Tibial nerve (tissue), 4 donors: ENCODE results near the gene NOS3. TPM values are rescaled to one million over a fixed set of nuclear protein-coding genes. Genes with fewer than 3 reads are reported as not detected.
A peak's percentile ranks its signal among the peaks of the same experiment; 100 is the strongest.

Source experiments
- DNase-seq, 2 donors: peaks; one replicate each; pipeline ENCODE4 v3.0.0-alpha.2; 2019; ENCODE audit warnings: low spot score in 2 of 2
- H3K27ac ChIP-seq, 4 donors: fragments of 200-600 bp; sonication (generic) in 3 of 4; one replicate each; pipeline ENCODE4 v1.5.1; 2017 to 2019; ENCODE audit warnings: mild to moderate bottlenecking in 1 of 4
- H3K27me3 ChIP-seq, 2 donors: fragments of 200-600 bp; sonication (generic) in 1 of 2; one replicate each; pipeline versions ENCODE4 v1.5.1 to v1.6.0; 2017 to 2019
- H3K36me3 ChIP-seq, 3 donors: fragments of 200-600 bp; sonication (generic); one replicate each; pipeline ENCODE4 v1.5.1; 2018 to 2019
- H3K4me1 ChIP-seq, 4 donors: fragments of 200-600 bp; sonication (generic) in 3 of 4; one replicate each; pipeline ENCODE4 v1.5.1; 2017 to 2019
- H3K4me3 ChIP-seq, 4 donors: fragments of 200-600 bp; sonication (generic) in 3 of 4; one replicate each; pipeline ENCODE4 v1.5.1; 2017 to 2019; ENCODE audit warnings: mild to moderate bottlenecking in 1 of 4, moderate library complexity in 1 of 4
- H3K9me3 ChIP-seq, 4 donors: fragments of 200-600 bp; sonication (generic) in 3 of 4; one replicate each; pipeline ENCODE4 v1.5.1; 2017 to 2019
- EP300 ChIP-seq, 2 donors: sonication (generic); formaldehyde crosslinking; IDR thresholded peaks; one replicate each; pipeline ENCODE4 v1.6.1; 2017; ENCODE audit warnings: antibody characterized with exemption in 2 of 2, mild to moderate bottlenecking in 1 of 2
- POLR2A ChIP-seq, 2 donors: fragments of 450-650 bp; IDR thresholded peaks; one replicate each; pipeline ENCODE4 v1.6.1; 2017; ENCODE audit warnings: antibody characterized with exemption in 2 of 2, mild to moderate bottlenecking in 2 of 2, moderate library complexity in 2 of 2
- WGBS, 2 donors: methylation state at CpG; one replicate each; pipeline ENCODE4 v1.1.5; 2018; 5-methylcytosine and 5-hydroxymethylcytosine counted together
- total RNA-seq, 4 donors: library from RNA; depleted of rRNA; stranded (reverse); fragments of >200 nt; gene quantifications; one replicate each; pipeline ENCODE4 v1.1.0, GENCODE V29; 2016
- TF ChIP-seq, protein P1 (sequence below), 5 experiments: fragments of 200-600 bp in 3 of 5; fragments of 450-650 bp in 2 of 5; sonication (generic) in 3 of 5; IDR thresholded peaks; one replicate each; pipeline ENCODE4 v1.5.1; 2016 to 2019; ENCODE audit warnings: antibody characterized with exemption in 5 of 5, mild to moderate bottlenecking in 3 of 5, moderate library complexity in 2 of 5

The NOS3 gene
- total RNA-seq, 4 donors from 2014 or later: 20.3 to 38.1 (median 23.8) TPM

DNA sequence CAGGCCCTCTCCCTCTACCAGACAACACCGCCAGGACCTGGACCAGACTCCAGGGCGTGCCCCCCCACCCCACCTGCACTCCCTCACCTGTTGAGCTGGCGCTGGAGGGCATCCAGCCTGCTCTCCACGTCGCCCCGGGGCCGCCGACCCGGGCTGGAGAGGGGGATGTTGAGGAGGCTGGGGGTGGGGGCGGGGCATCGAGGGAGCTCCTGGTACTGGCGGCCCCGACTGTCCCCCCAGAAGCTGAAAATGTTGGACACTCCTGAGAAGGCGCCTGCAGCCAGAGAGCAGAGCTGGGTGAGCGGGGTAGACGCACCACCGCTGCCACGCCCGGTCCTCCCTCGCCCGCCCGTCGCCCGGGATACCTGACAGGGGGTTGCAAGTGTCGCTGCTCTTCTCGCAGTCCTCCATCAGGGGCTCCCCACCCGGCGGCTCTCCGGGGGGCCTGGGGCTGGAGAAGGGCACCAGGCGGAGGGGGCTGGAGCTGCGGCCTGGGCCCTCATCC lies 43.5 kb upstream of the NOS3 start:
- TF ChIP-seq EP300 (IDR thresholded peaks at IDR 0.05) (no peak), POLR2A (IDR thresholded peaks at IDR 0.05) (no peak)
- TF ChIP-seq, protein P1, sequence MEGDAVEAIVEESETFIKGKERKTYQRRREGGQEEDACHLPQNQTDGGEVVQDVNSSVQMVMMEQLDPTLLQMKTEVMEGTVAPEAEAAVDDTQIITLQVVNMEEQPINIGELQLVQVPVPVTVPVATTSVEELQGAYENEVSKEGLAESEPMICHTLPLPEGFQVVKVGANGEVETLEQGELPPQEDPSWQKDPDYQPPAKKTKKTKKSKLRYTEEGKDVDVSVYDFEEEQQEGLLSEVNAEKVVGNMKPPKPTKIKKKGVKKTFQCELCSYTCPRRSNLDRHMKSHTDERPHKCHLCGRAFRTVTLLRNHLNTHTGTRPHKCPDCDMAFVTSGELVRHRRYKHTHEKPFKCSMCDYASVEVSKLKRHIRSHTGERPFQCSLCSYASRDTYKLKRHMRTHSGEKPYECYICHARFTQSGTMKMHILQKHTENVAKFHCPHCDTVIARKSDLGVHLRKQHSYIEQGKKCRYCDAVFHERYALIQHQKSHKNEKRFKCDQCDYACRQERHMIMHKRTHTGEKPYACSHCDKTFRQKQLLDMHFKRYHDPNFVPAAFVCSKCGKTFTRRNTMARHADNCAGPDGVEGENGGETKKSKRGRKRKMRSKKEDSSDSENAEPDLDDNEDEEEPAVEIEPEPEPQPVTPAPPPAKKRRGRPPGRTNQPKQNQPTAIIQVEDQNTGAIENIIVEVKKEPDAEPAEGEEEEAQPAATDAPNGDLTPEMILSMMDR (IDR thresholded peaks at IDR 0.05): no peak
- Histone ChIP-seq H3K9me3 (no peaks in the 10 kb centered on the region), H3K4me1 (peaks cover 0 to 24% (median 19%) of the 10 kb centered on the region in 4 donors), H3K4me3 (no peak overlapping the region), H3K27me3 (peaks cover 0 to 34% of the 10 kb centered on the region in 2 donors), H3K27ac (peak overlapping the region in 2 of 4 donors; percentile 36 to 90), H3K36me3 (no peaks in the 10 kb centered on the region)
- WGBS, 2 donors: 30 to 35% methylated on average over 19 to 28 of the region's 31 CpGs
- DNase-seq: no peak

DNA sequence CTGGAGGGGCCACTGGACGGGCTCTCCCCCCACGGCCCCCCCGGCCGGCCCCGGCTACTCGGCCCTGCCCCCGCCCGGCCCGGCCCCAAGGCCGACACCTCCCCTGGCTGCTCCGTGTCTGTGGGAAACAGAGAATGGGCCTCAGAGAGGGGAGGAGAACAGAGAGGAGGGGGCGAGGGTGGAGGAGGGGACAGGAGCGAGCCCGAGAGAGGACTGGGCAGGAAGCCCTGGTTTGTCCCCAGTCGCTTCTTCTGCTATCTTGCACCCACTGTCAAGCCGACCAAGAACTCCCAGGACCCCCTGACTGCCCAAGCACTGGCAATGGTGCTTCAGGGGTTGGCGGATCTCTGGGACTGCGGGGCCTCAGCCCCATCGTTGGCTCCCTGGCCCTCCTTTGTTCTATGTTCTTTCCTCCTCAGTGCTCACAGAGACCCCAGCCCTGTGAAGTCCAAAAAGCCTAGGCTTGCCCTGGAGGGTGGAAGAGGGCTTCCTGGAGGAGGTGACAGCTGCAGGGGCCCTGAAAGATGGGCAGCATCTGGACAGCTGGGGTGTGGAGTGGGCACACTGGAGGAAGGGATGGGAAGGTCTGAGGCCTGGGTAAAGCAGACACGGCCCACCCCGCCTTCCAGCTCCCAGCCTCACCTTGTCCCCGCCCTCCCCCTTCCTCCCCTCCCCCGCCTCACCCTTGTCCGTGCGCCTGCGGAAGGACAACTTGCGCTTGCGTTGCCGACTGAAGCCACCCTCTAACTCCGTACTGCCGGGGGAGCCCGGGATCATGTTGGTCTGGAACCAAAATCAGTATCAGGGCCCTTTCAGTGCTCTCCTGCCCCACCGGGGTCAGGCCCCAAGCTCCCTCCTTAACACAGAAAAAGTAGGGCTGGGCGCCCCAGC lies 42.8 kb upstream of the NOS3 start:
- H3K27me3 ChIP-seq: peaks cover 0 to 34% of the 10 kb centered on the region in 2 donors
- TF ChIP-seq, protein P1 (IDR thresholded peaks at IDR 0.05): no peak
- no peak for DNase-seq
- 28 to 44% methylated on average over 21 to 28 of the region's 34 CpGs for WGBS, 2 donors
- H3K4me1 ChIP-seq: peaks cover 0 to 24% (median 19%) of the 10 kb centered on the region in 4 donors
- no peak overlapping the region for H3K4me3 ChIP-seq
- no peaks in the 10 kb centered on the region for H3K9me3 ChIP-seq
- no peaks in the 10 kb centered on the region for H3K36me3 ChIP-seq
- H3K27ac ChIP-seq: peak overlapping the region in 2 of 4 donors; percentile 36 to 90

DNA sequence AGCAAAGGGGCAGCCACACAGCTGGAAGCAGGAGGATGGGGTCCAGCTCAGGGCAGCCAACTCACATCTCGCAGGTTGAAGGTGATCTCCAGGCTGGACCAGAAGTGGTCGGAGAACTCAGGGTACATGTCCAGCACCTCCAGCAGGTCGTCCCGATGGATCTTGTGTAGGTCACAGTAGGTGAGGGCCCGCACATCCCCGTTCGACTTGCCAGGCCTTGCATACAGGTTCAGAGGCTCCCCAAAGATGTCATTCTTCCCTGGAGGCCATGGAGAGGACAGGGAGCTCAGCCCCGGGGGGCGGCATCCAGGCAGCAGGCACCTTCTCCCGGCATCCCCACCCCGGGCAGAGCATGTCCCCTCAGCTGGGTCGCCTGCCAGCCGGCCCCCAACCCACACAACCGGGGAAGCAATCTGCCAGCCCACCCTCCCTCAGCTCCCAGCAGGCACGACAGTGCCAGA lies 42.0 kb upstream of the NOS3 start:
- 66 to 79% methylated on average over 3 to 8 of the region's 15 CpGs for WGBS, 2 donors
- no peaks in the 10 kb centered on the region for H3K9me3 ChIP-seq
- TF ChIP-seq, protein P1 (IDR thresholded peaks at IDR 0.05): no peak
- no peak for TF ChIP-seq POLR2A (IDR thresholded peaks at IDR 0.05)
- H3K36me3 ChIP-seq: no peaks in the 10 kb centered on the region
- H3K4me1 ChIP-seq: peaks cover 0 to 24% (median 19%) of the 10 kb centered on the region in 4 donors
- peaks cover 0 to 34% of the 10 kb centered on the region in 2 donors for H3K27me3 ChIP-seq
- peak overlapping the region in 1 of 4 donors; percentile 40 for H3K27ac ChIP-seq
- no peak for DNase-seq
- no peak overlapping the region for H3K4me3 ChIP-seq

DNA sequence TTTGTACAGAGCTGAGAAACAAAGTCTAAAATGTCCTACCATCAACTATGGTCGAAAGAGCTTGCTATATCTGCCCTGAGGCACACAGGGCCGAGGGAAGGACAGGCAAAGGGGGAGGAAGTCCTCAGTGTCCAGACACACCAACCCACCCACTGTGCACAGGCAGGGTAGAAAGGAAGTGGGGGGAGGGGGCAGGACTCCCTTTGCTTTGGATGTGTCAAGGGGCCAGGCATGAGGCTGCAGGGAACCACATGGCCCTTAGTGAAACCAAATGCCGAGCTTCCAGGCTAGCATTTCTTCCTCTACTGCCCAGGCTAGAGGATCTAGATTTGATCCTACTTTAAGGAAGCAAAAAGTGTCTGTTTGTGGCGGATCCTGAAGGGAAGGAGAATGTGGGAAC lies 41.3 kb upstream of the NOS3 start:
- H3K27ac ChIP-seq: no peak overlapping the region
- no peaks in the 10 kb centered on the region for H3K9me3 ChIP-seq
- peaks cover 0 to 39% of the 10 kb centered on the region in 2 donors for H3K27me3 ChIP-seq
- H3K36me3 ChIP-seq: no peaks in the 10 kb centered on the region
- WGBS, 2 donors: 42 to 52% methylated on average over 4 of the region's 4 CpGs
- DNase-seq: no peak
- no peak overlapping the region for H3K4me3 ChIP-seq
- TF ChIP-seq, protein P1 (IDR thresholded peaks at IDR 0.05): no peak
- no peak for TF ChIP-seq POLR2A (IDR thresholded peaks at IDR 0.05)
- TF ChIP-seq EP300 (IDR thresholded peaks at IDR 0.05): no peak
- H3K4me1 ChIP-seq: peaks cover 0 to 24% (median 20%) of the 10 kb centered on the region in 4 donors

DNA sequence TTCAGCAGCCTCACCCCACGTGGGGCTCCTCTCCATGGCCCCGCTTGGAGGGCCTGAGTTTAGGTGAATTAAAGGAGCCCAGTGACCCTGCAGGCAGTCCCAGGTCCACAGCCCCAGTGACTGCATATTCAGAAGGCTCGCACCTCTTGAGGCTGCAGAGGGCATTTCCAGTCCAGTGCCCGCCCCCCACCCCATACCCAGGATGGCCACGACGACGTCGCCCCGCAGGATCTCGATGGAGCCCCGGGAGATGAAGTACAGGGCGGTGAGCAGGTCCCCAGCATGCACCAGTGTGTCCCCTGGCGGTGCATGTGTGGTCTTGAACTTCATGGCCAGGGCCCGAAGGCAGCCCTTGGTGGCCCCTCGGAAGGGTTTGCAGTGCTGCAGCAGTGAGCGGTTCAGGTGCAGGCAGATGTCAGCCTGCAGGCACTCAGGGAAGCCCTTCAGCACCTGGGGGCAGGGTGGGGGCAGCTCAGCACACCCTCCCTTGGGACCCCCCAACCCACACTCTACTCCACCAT lies 40.8 kb upstream of the NOS3 start:
- no peak overlapping the region for H3K27ac ChIP-seq

More for the DNA sequence above, 40.8 kb upstream of the NOS3 start:
- H3K9me3 ChIP-seq: no peaks in the 10 kb centered on the region
- TF ChIP-seq EP300 (IDR thresholded peaks at IDR 0.05) (no peak), POLR2A (IDR thresholded peaks at IDR 0.05) (no peak)
- TF ChIP-seq, protein P1 (IDR thresholded peaks at IDR 0.05): no peak
- H3K27me3 ChIP-seq: peaks cover 0 to 42% of the 10 kb centered on the region in 2 donors
- H3K4me1 ChIP-seq: peaks cover 0 to 27% (median 23%) of the 10 kb centered on the region in 4 donors
- DNase-seq: no peak
- 83 to 89% methylated on average over 3 to 5 of the region's 16 CpGs for WGBS, 2 donors
- no peak overlapping the region for H3K4me3 ChIP-seq
- H3K36me3 ChIP-seq: no peaks in the 10 kb centered on the region
